ENCODE measurements around the gene SAMD8. TPM values are rescaled to one million over a fixed set of nuclear protein-coding genes. Genes with fewer than 3 reads are reported as not detected.

The SAMD8 gene
- total and polyA plus RNA-seq, 2 of the 8 experiments (the other 6 are each of a cell fraction or from before 2014, with no cell fraction given): 11.7 to 20.9 TPM

DNA sequence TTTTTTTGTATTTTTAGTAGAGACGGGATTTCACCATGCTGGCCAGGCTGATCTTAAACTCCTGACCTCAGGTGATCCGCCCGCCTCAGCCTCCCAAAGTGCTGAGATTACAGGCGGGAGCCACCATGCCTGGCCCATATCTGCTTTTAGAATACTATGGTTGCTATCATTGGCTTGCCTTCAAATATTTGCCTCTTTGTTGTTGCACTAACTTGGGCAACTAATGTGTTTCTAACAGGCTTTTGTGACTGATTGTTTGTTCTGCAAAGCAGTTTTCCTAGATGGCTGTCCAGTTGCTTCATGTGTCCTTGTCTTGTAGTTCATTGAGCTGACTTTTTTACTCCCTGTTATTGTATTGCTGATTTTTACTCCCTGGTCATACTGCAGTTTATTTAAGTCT, 108.8 kb downstream of the SAMD8 start:
- no peak for DNase-seq (ENCODE audit: low read depth in 1 of 2, low spot score in 2 of 2)
- Histone ChIP-seq H3K36me3 (ENCODE audit: control insufficient read depth in 2 of 4, insufficient read depth in 4 of 4, low read length in 3 of 4) (peaks cover 23 to 99% (median 67%) of the 10 kb centered on the region in 4 experiments), H3K56ac (replicated peaks; ENCODE audit: insufficient read length, low read depth, low read length) (no peak overlapping the region), H3K27me3 (replicated peaks in 1 of 4; ENCODE audit: control insufficient read depth in 3 of 4, extremely low read depth in 1 of 4, insufficient read depth in 3 of 4, low read length in 3 of 4) (no peaks in the 10 kb centered on the region), H3K9ac (replicated peaks in 1 of 4; ENCODE audit: extremely low read depth in 1 of 4, low read depth in 3 of 4, low read length in 3 of 4) (no peak overlapping the region), H3K79me2 (ENCODE audit: control insufficient read depth in 1 of 2, insufficient read depth in 2 of 2, low read length in 2 of 2) (peaks cover 0 to 60% of the 10 kb centered on the region in 2 experiments; a peak in 3 of 4 replicates), H2BK12ac (ENCODE audit: low read depth, low read length) (no peak overlapping the region), H4K20me1 (replicated peaks in 1 of 2; ENCODE audit: control insufficient read depth in 1 of 2, insufficient read depth in 2 of 2, low read length in 2 of 2) (peaks cover 1 to 5% of the 10 kb centered on the region in 2 experiments), H2AK5ac (ENCODE audit: low read depth, low read length) (no peak overlapping the region), H2BK15ac (ENCODE audit: low read length) (no peak overlapping the region), H3K4me2 (ENCODE audit: insufficient read depth in 1 of 2, low read depth in 2 of 2, low read length in 2 of 2) (no peak overlapping the region), H3K4ac (replicated peaks; ENCODE audit: insufficient read length, low read depth, low read length) (no peak overlapping the region), H3K27ac (ENCODE audit: low read depth, low read length) (no peak overlapping the region), H2BK5ac (ENCODE audit: low read depth, low read length) (no peak overlapping the region), H3K23me2 (ENCODE audit: low read depth, low read length) (0 out of 2 replicates have a peak, but pooled peaks cover 2% of the 10 kb centered on the region), H3K23ac (ENCODE audit: insufficient read length) (no peak overlapping the region), H3K18ac (ENCODE audit: extremely low read depth, low read length) (no peak overlapping the region), H3K14ac (ENCODE audit: insufficient read length) (no peak overlapping the region), H2AFZ (ENCODE audit: low read length) (no peak overlapping the region), H3K4me3 (ENCODE audit: extremely low read depth in 1 of 4, insufficient read depth in 2 of 4, low read depth in 3 of 4, low read length in 4 of 4) (no peak overlapping the region), H2BK20ac (ENCODE audit: low read length) (no peak overlapping the region), H4K91ac (replicated peaks; ENCODE audit: insufficient read length, low read length) (no peak overlapping the region), H2BK120ac (replicated peaks; ENCODE audit: low read depth, low read length) (no peak overlapping the region), H3K9me3 (ENCODE audit: insufficient read depth in 2 of 2, low read depth in 1 of 2, low read length in 1 of 2) (no peaks in the 10 kb centered on the region), H4K8ac (ENCODE audit: extremely low read depth, insufficient read depth, low read length) (no peak overlapping the region), H4K5ac (ENCODE audit: insufficient read length, low read depth, low read length) (no peak overlapping the region), H3K4me1 (replicated peaks in 1 of 4; ENCODE audit: control insufficient read depth in 3 of 4, insufficient read depth in 4 of 4, low read length in 3 of 4) (peaks cover 12 to 28% (median 16%) of the 10 kb centered on the region in 4 experiments; a peak in 6 of 7 replicates), H3K79me1 (ENCODE audit: low read depth, low read length) (no peaks in the 10 kb centered on the region; the same call in 1 of the 2 replicates)
- CTCF ChIA-PET (ENCODE audit: partially characterized antibody): interaction anchor here (2.2 to 2.7 kb wide), 2 partner anchors 11 to 32 kb away, joined by 7 to 9 read pairs; partner anchors contain the start of gene VDAC2
- POLR2A ChIA-PET (ENCODE audit: partially characterized antibody): interaction anchor here (1.6 to 27.6 kb wide), 3 partner anchors 8 to 25 kb away, joined by 5 to 801 read pairs (median 142); partner anchors contain the start of genes COMTD1 and VDAC2
- TF ChIP-seq EZH2 (IDR thresholded peaks at IDR 0.05; ENCODE audit: low read depth, low read length, severe bottlenecking): no peak
- no peak for FAIRE-seq
- 90% methylated on average over 4 of the region's 4 CpGs; no CpG with 5 or more reads in 1 of the 2 experiments for WGBS, 2 experiments (ENCODE audit: extremely low coverage in 1 of 2, insufficient coverage in 1 of 2, insufficient read length in 1 of 2, insufficient replicate concordance in 2 of 2, low coverage in 1 of 2, low lambda C conversion rate in 2 of 2, missing lambda C conversion rate in 1 of 2)

All from H1 (cell line).